SK-N-SH (cell line): ENCODE data around the gene NFIA. TPM values are rescaled to one million over a fixed set of nuclear protein-coding genes. Genes with fewer than 3 reads are reported as not detected.

Experiments used
- CTCF ChIA-PET: fragments of 300-600, 350-600 bp; formaldehyde crosslinking; extraction: SDS; loops from one replicate; lab custom pipeline; 2021; lab: Yijun Ruan, JAX
- POLR2A ChIA-PET: fragments of 350-600 bp; sonication (Branson Sonifier 250); formaldehyde crosslinking; extraction: SDS; loops from one replicate; lab custom pipeline; 2020; ENCODE audit warnings: antibody characterized with exemption, inconsistent platforms; lab: Yijun Ruan, JAX
- DNase-seq: peaks from one replicate; pipeline ENCODE4 v3.0.0; 2012
- H2AFZ ChIP-seq: fragments of 200-600 bp; sonication (generic); 2 replicates; pipeline ENCODE4 v1.8.1; 2016; ENCODE audit warnings: antibody characterized with exemption, mild to moderate bottlenecking, low read depth
- H3F3A ChIP-seq: fragments of 200-600 bp; sonication (generic); replicated peaks from 2 replicates; pipeline ENCODE3; 2016; ENCODE audit warnings: antibody characterized with exemption, mild to moderate bottlenecking; ENCODE audit not compliant: insufficient read depth
- H3K27ac ChIP-seq, 2 experiments: fragments of 200-500 bp in 1 of 2; fragments of 200-600 bp in 1 of 2; sonication (Bioruptor generic) in 1 of 2; sonication (generic), shearing (Covaris generic) in 1 of 2; 2 replicates each; pipeline versions ENCODE4 v1.5.1 to v1.6.1; 2014 to 2016; ENCODE audit warnings: low read depth in 2 of 2, inconsistent platforms in 1 of 2, low read length in 1 of 2, mild to moderate bottlenecking in 1 of 2, mixed read lengths in 1 of 2
- H3K27me3 ChIP-seq: fragments of 200-600 bp; sonication (generic), shearing (Covaris generic); 2 replicates; pipeline ENCODE4 v1.6.1; 2016; ENCODE audit warnings: mixed run types; ENCODE audit not compliant: insufficient read depth
- H3K36me3 ChIP-seq, 2 experiments: fragments of 200-500 bp in 1 of 2; fragments of 200-600 bp in 1 of 2; sonication (Bioruptor generic) in 1 of 2; sonication (generic) in 1 of 2; replicated peaks in 1 of 2; 2 replicates each; pipeline versions ENCODE3 to v1.5.1; 2014 to 2016; ENCODE audit warnings: low read length in 1 of 2, mild to moderate bottlenecking in 1 of 2; ENCODE audit not compliant: insufficient read depth in 2 of 2, control insufficient read depth in 1 of 2
- H3K4me1 ChIP-seq, 2 experiments: fragments of 200-500 bp in 1 of 2; fragments of 200-600 bp in 1 of 2; sonication (Bioruptor generic) in 1 of 2; sonication (generic), shearing (Covaris generic) in 1 of 2; 2 replicates each; pipeline versions ENCODE4 v1.5.1 to v1.6.1; 2014 to 2016; ENCODE audit warnings: low read depth in 1 of 2, low read length in 1 of 2, mixed run types in 1 of 2; ENCODE audit not compliant: insufficient read depth in 2 of 2, control insufficient read depth in 1 of 2
- H3K4me2 ChIP-seq: fragments of 200-600 bp; sonication (generic), shearing (Covaris generic); 2 replicates; pipeline ENCODE4 v1.6.1; 2017; ENCODE audit warnings: mixed run types
- H3K4me3 ChIP-seq, 2 experiments: fragments of 200-500 bp in 1 of 2; fragments of 200-600 bp in 1 of 2; sonication (Bioruptor generic) in 1 of 2; sonication (generic), shearing (Covaris generic) in 1 of 2; 2 replicates each; pipeline versions ENCODE4 v1.5.1 to v1.8.1; 2014 to 2016; ENCODE audit warnings: low read depth in 2 of 2, inconsistent platforms in 1 of 2, low read length in 1 of 2, mild to moderate bottlenecking in 1 of 2, mixed read lengths in 1 of 2, moderate library complexity in 1 of 2
- H3K79me2 ChIP-seq: fragments of 200-600 bp; sonication (generic); 2 replicates; pipeline ENCODE4 v1.8.1; 2017; ENCODE audit warnings: mild to moderate bottlenecking; ENCODE audit not compliant: insufficient read depth
- H3K9ac ChIP-seq: fragments of 200-600 bp; sonication (generic); 2 replicates; pipeline ENCODE4 v1.6.1; 2017; ENCODE audit warnings: mixed run types
- H3K9me2 ChIP-seq: fragments of 200-600 bp; sonication (generic); 2 replicates; pipeline ENCODE4 v1.6.1; 2017; ENCODE audit warnings: mixed run types
- H3K9me3 ChIP-seq: fragments of 200-600 bp; sonication (generic); 2 replicates; pipeline ENCODE4 v1.6.1; 2017; ENCODE audit warnings: mixed run types, mild to moderate bottlenecking, moderate library complexity
- H4K20me1 ChIP-seq: fragments of 200-600 bp; sonication (generic); 2 replicates; pipeline ENCODE4 v1.6.1; 2017; ENCODE audit warnings: mild to moderate bottlenecking, mixed run types; ENCODE audit not compliant: insufficient read depth
- CHD2 ChIP-seq: fragments of 150-350 bp; IDR thresholded peaks from 2 replicates; pipeline ENCODE4 v1.6.1; 2018; ENCODE audit warnings: low read length; ENCODE audit not compliant: partially characterized antibody
- FOSL2 ChIP-seq: IDR thresholded peaks from 2 replicates; pipeline ENCODE4 v1.4.0; 2012; ENCODE audit warnings: low read depth, mild to moderate bottlenecking, moderate library complexity, borderline replicate concordance
- FOXM1 ChIP-seq: IDR thresholded peaks from 2 replicates; pipeline ENCODE4 v1.4.0; 2012; ENCODE audit warnings: low read depth, mild to moderate bottlenecking
- GABPA ChIP-seq: IDR thresholded peaks from 2 replicates; pipeline ENCODE4 v1.4.0; 2012; ENCODE audit warnings: low read depth, mild to moderate bottlenecking
- JUND ChIP-seq: IDR thresholded peaks from 2 replicates; pipeline ENCODE4 v1.4.0; 2012
- MXI1 ChIP-seq: IDR thresholded peaks from 2 replicates; pipeline ENCODE4 v1.6.1; 2012; ENCODE audit warnings: mild to moderate bottlenecking, low read depth, low read length, improper control_type of control experiment
- NFIC ChIP-seq: IDR thresholded peaks from 2 replicates; pipeline ENCODE4 v1.4.0; 2012; ENCODE audit warnings: borderline replicate concordance
- NRF1 ChIP-seq: IDR thresholded peaks from 2 replicates; pipeline ENCODE4 v1.6.1; 2012; ENCODE audit warnings: low read depth, mild to moderate bottlenecking, low read length
- POLR2AphosphoS5 ChIP-seq: IDR thresholded peaks from 2 replicates; pipeline ENCODE4 v1.6.1; 2012; ENCODE audit warnings: low read depth, low read length
- RFX5 ChIP-seq: IDR thresholded peaks from 2 replicates; pipeline ENCODE4 v1.6.1; 2012; ENCODE audit warnings: mild to moderate bottlenecking, improper control_type of control experiment, low read length
- TAF1 ChIP-seq: IDR thresholded peaks from 2 replicates; pipeline ENCODE4 v1.6.1; 2012; ENCODE audit warnings: low read depth, mild to moderate bottlenecking, low read length, moderate library complexity, borderline replicate concordance
- TCF12 ChIP-seq: IDR thresholded peaks from 2 replicates; pipeline ENCODE4 v1.4.0; 2012
- WGBS: methylation state at CpG from one replicate; pipeline ENCODE4 v1.1.6; 2017; ENCODE audit warnings: low lambda C conversion rate; 5-methylcytosine and 5-hydroxymethylcytosine counted together
- polyA plus RNA-seq, 3 experiments: library from polyadenylated mRNA; depleted of rRNA; stranded (reverse); fragments of >200 nt; gene quantifications; 2 replicates each; pipeline ENCODE4 v1.2.3, GENCODE V29; 2012
- TF ChIP-seq, protein P1 (sequence below): fragments of 150-350 bp; IDR thresholded peaks from 2 replicates; pipeline ENCODE4 v1.6.1; 2017; ENCODE audit warnings: antibody characterized with exemption, low read length, low read depth, borderline replicate concordance
- TF ChIP-seq, protein P2 (sequence below): fragments of 150-350 bp; IDR thresholded peaks from 2 replicates; pipeline ENCODE4 v1.6.1; 2016; ENCODE audit warnings: mild to moderate bottlenecking, low read depth, low read length
- TF ChIP-seq, protein P3 (sequence below): IDR thresholded peaks from 2 replicates; pipeline ENCODE4 v1.6.1; 2012; ENCODE audit warnings: mild to moderate bottlenecking, low read depth, low read length, moderate library complexity
- TF ChIP-seq, protein P4 (sequence below): IDR thresholded peaks from 2 replicates; pipeline ENCODE4 v1.4.0; 2012; ENCODE audit warnings: low read depth
- TF ChIP-seq, protein P5 (sequence below): fragments of 200-600 bp; sonication (generic); IDR thresholded peaks from 2 replicates; pipeline ENCODE4 v1.6.1; 2017; ENCODE audit warnings: antibody characterized with exemption, mild to moderate bottlenecking, moderate library complexity

Gene NFIA
- polyA plus RNA-seq, 1 of the 3 experiments (the other 2 are of a cell fraction): 3.3 TPM

DNA sequence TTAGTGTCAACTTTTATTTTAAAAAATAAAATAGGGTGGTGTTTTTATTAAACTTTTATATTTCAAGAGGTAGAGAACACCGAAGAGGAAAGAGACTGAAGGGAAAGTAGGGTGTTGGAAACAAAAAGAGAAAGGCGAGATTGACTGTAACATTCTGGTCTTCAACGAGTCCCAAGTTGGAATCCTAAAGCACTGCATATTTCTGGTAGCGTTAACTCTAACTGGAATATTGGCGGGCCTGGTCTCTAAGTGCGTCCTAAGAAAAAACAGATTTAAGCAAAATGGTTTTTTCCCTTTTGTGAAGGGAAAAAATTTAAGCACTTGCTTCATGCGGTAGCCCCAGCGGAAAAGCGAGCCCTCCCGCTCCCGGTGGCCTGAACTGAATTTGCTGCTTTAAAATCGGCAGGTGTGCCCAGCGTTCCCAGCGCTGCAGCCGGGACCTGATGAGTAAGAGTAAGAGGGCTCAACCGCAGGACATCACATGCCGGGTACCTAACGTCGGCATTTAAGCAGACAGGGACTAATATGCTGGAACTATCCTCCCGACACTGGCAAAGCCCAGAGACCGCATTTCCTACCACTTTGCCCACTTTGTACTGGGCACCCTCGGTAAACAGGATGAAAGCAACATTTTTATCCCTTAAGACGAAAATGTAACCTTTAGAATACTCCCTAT is 30.5 kb upstream of the NFIA start:
- TF ChIP-seq, protein P1, sequence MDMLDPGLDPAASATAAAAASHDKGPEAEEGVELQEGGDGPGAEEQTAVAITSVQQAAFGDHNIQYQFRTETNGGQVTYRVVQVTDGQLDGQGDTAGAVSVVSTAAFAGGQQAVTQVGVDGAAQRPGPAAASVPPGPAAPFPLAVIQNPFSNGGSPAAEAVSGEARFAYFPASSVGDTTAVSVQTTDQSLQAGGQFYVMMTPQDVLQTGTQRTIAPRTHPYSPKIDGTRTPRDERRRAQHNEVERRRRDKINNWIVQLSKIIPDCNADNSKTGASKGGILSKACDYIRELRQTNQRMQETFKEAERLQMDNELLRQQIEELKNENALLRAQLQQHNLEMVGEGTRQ: no peak
- TF ChIP-seq, all 33 proteins: peak for 0

DNA sequence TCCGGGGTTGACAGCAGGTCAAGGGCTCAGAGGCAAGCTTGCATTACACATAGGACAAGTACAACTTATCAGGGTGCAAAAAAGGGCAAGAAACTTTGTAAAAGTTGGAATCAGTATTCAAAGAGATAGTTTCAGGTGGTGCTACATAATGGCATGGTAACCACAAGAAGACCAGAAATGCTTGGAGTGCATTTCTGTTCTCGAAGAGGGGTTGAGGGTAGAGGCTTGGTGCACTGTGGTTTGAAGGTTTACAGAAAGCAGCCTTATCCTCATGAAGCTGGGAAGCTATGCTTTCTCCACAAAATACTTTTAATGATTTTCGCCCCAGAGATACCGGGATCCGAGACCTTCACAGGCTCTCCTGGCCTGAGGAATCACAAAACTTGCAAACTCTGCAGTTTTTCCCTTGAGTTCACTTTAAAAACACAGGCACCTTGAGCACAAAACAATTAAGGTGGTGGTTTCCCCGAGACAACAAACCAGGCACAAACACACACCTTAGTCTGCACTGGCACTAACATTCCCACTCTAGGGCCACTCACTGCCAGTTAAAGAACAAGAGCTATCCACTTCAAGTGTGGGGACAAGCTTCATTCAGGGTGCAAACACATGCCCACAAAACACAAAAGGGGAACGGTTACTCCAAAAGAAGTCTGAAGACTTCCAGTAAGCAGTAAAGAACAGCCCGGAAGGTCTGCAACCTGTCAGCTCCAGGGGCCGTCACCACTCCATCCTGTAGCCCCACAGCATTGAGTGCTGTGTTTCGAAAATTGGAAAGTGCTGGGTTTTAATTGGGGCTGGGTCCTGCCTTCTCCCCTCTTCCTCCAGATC is 29.8 kb upstream of the NFIA start:
- no peaks in the 10 kb centered on the region for H3K27me3 ChIP-seq
- no peak overlapping the region for H3K4me2 ChIP-seq
- H3K9ac ChIP-seq: no peak overlapping the region
- no peak overlapping the region for H2AFZ ChIP-seq
- ChIA-PET POLR2A (interaction anchor here (1.2 kb wide), 1 partner anchor 25 kb away, joined by 3 read pairs; no protein-coding TSS in a partner anchor), CTCF (interaction anchor here (1.0 to 5.6 kb wide), 3 partner anchors 26 to 412 kb away, joined by 3 to 43 read pairs (median 5); no protein-coding TSS in a partner anchor)
- H3K27ac ChIP-seq: no peak overlapping the region
- H3K4me1 ChIP-seq: peaks cover 0 to 14% of the 10 kb centered on the region in 2 experiments; a peak in 2 of 4 replicates
- no peak for DNase-seq
- no peaks in the 10 kb centered on the region for H3K36me3 ChIP-seq
- no peak overlapping the region for H3K4me3 ChIP-seq
- no peaks in the 10 kb centered on the region for H3K9me2 ChIP-seq
- H4K20me1 ChIP-seq: no peaks in the 10 kb centered on the region
- H3F3A ChIP-seq: no peaks in the 10 kb centered on the region
- H3K9me3 ChIP-seq: no peaks in the 10 kb centered on the region
- H3K79me2 ChIP-seq: no peaks in the 10 kb centered on the region
- TF ChIP-seq, protein P2, sequence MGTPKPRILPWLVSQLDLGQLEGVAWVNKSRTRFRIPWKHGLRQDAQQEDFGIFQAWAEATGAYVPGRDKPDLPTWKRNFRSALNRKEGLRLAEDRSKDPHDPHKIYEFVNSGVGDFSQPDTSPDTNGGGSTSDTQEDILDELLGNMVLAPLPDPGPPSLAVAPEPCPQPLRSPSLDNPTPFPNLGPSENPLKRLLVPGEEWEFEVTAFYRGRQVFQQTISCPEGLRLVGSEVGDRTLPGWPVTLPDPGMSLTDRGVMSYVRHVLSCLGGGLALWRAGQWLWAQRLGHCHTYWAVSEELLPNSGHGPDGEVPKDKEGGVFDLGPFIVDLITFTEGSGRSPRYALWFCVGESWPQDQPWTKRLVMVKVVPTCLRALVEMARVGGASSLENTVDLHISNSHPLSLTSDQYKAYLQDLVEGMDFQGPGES: no peak
- TF ChIP-seq NRF1: no peak
- no peak for TF ChIP-seq RFX5
- TF ChIP-seq, protein P3, sequence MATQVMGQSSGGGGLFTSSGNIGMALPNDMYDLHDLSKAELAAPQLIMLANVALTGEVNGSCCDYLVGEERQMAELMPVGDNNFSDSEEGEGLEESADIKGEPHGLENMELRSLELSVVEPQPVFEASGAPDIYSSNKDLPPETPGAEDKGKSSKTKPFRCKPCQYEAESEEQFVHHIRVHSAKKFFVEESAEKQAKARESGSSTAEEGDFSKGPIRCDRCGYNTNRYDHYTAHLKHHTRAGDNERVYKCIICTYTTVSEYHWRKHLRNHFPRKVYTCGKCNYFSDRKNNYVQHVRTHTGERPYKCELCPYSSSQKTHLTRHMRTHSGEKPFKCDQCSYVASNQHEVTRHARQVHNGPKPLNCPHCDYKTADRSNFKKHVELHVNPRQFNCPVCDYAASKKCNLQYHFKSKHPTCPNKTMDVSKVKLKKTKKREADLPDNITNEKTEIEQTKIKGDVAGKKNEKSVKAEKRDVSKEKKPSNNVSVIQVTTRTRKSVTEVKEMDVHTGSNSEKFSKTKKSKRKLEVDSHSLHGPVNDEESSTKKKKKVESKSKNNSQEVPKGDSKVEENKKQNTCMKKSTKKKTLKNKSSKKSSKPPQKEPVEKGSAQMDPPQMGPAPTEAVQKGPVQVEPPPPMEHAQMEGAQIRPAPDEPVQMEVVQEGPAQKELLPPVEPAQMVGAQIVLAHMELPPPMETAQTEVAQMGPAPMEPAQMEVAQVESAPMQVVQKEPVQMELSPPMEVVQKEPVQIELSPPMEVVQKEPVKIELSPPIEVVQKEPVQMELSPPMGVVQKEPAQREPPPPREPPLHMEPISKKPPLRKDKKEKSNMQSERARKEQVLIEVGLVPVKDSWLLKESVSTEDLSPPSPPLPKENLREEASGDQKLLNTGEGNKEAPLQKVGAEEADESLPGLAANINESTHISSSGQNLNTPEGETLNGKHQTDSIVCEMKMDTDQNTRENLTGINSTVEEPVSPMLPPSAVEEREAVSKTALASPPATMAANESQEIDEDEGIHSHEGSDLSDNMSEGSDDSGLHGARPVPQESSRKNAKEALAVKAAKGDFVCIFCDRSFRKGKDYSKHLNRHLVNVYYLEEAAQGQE: no peak
- TF ChIP-seq JUND: no peak
- TF ChIP-seq, protein P4, sequence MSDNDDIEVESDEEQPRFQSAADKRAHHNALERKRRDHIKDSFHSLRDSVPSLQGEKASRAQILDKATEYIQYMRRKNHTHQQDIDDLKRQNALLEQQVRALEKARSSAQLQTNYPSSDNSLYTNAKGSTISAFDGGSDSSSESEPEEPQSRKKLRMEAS: no peak
- no peak for TF ChIP-seq FOXM1
- no peak for TF ChIP-seq FOSL2
- TF ChIP-seq, protein P5, sequence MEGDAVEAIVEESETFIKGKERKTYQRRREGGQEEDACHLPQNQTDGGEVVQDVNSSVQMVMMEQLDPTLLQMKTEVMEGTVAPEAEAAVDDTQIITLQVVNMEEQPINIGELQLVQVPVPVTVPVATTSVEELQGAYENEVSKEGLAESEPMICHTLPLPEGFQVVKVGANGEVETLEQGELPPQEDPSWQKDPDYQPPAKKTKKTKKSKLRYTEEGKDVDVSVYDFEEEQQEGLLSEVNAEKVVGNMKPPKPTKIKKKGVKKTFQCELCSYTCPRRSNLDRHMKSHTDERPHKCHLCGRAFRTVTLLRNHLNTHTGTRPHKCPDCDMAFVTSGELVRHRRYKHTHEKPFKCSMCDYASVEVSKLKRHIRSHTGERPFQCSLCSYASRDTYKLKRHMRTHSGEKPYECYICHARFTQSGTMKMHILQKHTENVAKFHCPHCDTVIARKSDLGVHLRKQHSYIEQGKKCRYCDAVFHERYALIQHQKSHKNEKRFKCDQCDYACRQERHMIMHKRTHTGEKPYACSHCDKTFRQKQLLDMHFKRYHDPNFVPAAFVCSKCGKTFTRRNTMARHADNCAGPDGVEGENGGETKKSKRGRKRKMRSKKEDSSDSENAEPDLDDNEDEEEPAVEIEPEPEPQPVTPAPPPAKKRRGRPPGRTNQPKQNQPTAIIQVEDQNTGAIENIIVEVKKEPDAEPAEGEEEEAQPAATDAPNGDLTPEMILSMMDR: no peak
- no peak for TF ChIP-seq TAF1
- TF ChIP-seq TCF12: no peak
- TF ChIP-seq MXI1: no peak
- TF ChIP-seq GABPA: no peak
- TF ChIP-seq NFIC: no peak
- TF ChIP-seq CHD2: no peak
- TF ChIP-seq POLR2AphosphoS5: no peak
- WGBS: 97% methylated on average over 10 of the region's 10 CpGs

More for the DNA sequence above, 30.5 kb upstream of the NFIA start:
- Histone ChIP-seq H3K4me2 (no peak overlapping the region), H3K9ac (no peak overlapping the region), H3K4me3 (no peak overlapping the region), H4K20me1 (no peaks in the 10 kb centered on the region), H3K4me1 (peaks cover 0 to 14% of the 10 kb centered on the region in 2 experiments; a peak in 2 of 4 replicates), H2AFZ (no peak overlapping the region), H3K36me3 (no peaks in the 10 kb centered on the region), H3K27ac (no peak overlapping the region), H3K79me2 (no peaks in the 10 kb centered on the region), H3K9me2 (no peaks in the 10 kb centered on the region), H3K27me3 (no peaks in the 10 kb centered on the region), H3F3A (no peaks in the 10 kb centered on the region), H3K9me3 (no peaks in the 10 kb centered on the region)
- CTCF ChIA-PET: interaction anchor here (0.8 to 5.6 kb wide), 9 partner anchors 26 to 802 kb away, joined by 3 to 43 read pairs (median 9); no protein-coding TSS in a partner anchor
- WGBS: 97% methylated on average over 23 of the region's 23 CpGs
- no peak for DNase-seq
- POLR2A ChIA-PET: interaction anchor here (1.2 to 2.1 kb wide), 2 partner anchors 26 to 165 kb away, joined by 3 to 8 read pairs; no protein-coding TSS in a partner anchor
